HepG2 (cell line): ENCODE results near the gene HINT1.

Experiments used
- HDAC2 ChIP-seq: sonication (generic); formaldehyde crosslinking; IDR thresholded peaks from 2 replicates; pipeline ENCODE4 v1.4.0; 2020; ENCODE audit warnings: missing genetic modification reagents
- POLR2A ChIP-seq, 2 experiments: IDR thresholded peaks; 2 replicates each; pipeline ENCODE4 v1.6.1; 2011; ENCODE audit warnings: low read depth in 2 of 2, low read length in 2 of 2, mild to moderate bottlenecking in 1 of 2, moderate library complexity in 1 of 2; ENCODE audit not compliant: insufficient read depth in 1 of 2
- TF ChIP-seq, protein P1 (sequence below): sonication (generic); formaldehyde crosslinking; IDR thresholded peaks from 2 replicates; pipeline ENCODE4 v1.5.0; 2020; ENCODE audit warnings: mild to moderate bottlenecking, missing genetic modification reagents, moderate library complexity

DNA sequence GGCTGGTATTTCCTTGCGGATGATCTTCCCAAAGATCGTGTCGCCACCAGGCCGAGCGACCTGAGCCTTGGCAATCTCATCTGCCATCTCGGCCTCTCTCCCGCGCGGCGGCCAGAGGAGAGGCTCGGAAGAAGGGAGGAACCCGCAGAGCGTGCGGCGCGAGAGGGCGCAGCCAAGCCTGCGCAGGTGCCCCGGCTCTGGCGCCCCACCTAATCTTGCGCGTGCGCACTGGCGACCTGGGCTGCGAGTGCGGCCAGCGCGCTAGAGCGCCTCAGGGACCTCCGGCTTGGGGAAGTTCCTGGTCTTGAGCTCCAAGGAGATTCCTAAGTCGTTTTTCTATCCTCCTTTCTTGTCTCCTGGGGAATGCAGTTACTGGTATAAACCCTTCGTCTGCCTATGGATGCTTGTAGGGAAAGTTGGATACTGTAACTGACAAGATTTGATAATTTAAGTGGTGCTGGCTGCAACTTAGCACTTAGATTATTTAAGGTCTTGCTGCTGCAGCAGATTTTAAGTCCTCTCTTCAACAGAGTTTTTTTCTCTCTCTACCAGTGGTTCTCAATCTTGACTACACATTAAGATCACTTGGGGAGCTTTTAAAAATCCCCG is at the start of gene HINT1:
- peak; percentile 62 for TF ChIP-seq HDAC2 (CRISPR knock-in tag)
- peak; percentile 90 to 92 for TF ChIP-seq POLR2A (IDR thresholded peaks at IDR 0.05; ENCODE audit: insufficient read depth in 1 of 2, low read depth in 2 of 2, low read length in 2 of 2)
- TF ChIP-seq, protein P1, sequence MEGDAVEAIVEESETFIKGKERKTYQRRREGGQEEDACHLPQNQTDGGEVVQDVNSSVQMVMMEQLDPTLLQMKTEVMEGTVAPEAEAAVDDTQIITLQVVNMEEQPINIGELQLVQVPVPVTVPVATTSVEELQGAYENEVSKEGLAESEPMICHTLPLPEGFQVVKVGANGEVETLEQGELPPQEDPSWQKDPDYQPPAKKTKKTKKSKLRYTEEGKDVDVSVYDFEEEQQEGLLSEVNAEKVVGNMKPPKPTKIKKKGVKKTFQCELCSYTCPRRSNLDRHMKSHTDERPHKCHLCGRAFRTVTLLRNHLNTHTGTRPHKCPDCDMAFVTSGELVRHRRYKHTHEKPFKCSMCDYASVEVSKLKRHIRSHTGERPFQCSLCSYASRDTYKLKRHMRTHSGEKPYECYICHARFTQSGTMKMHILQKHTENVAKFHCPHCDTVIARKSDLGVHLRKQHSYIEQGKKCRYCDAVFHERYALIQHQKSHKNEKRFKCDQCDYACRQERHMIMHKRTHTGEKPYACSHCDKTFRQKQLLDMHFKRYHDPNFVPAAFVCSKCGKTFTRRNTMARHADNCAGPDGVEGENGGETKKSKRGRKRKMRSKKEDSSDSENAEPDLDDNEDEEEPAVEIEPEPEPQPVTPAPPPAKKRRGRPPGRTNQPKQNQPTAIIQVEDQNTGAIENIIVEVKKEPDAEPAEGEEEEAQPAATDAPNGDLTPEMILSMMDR (CRISPR knock-in tag), result peak; percentile 76
